DMS153 treated with DMSO at 0.1 percent for 48 hours (cell line): ENCODE measurements around the gene PAGE2B.
A peak's percentile ranks its signal among the peaks of the same experiment; 100 is the strongest.
"Not testable (repeated sequence)": the region's sequence is repeated elsewhere in the genome, so short reads cannot be mapped to it uniquely, and the experiment has no call there.

Experiments
- DNase-seq: peaks from one replicate; lab custom pipeline; 2025; ENCODE audit not compliant: unreplicated experiment; lab: John Stamatoyannopoulos, UW

The PAGE2B gene

DNA sequence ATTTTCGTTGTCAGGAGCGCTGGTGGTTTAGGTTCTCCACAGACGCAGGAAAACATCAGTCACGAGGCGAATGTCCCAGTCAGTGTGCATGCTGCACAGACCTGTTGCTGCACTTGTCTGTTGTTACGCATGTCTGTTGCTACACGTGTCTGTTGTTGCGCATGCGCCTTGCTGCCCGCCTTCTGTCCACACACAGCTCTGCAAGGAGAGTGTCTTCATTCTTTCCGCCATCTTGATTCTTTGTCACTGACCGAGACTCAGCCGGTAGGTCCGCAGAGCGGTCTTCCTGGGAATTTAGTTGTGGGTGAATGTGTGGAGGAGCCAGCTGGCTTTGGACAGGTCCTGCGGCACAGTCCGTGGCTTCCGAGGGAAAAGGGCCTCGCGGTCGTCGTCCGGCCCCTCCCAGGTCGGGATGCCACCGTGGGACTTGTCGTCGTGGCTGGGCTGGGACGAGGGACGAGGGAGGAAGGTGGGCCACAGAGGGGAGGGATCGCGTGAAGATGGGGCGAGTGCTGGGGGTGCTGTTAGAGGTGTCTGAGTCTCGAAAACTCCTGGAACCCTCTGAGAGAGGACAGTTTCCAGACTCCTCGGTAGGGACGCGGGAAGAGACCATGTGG is at the start of gene PAGE2B:
Gene PAGE2B (plus strand): TSS at position 180 of the 617 bp plus-strand sequence. CDS start 1,012 bp downstream, outside the sequence.
- DNase-seq: no peak

GRCh38 chrX:55026143-55026542 is 48.7 kb upstream of the PAGE2B start:
- DNase-seq: no peak

DNA sequence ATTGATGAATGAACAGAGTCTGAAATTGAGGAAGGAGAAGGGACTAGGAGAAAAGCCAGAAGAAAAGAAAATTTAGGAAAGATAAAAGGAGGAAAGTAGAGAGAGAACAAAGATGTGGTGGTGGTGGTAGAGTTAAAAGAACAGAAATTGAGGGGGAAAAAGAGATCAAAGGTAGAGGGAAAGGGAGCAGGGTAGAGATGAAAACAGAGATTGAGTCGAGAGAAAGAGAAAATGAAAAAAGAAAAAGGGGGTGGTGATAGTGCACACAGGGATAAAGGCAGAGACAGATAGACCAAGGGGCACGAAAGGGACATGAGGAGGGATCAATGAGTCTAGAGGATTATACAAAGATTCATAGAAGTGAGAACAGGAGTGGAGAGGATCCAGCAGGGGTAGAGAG is 48.0 kb upstream of the PAGE2B start:
- DNase-seq: no peak

DNA sequence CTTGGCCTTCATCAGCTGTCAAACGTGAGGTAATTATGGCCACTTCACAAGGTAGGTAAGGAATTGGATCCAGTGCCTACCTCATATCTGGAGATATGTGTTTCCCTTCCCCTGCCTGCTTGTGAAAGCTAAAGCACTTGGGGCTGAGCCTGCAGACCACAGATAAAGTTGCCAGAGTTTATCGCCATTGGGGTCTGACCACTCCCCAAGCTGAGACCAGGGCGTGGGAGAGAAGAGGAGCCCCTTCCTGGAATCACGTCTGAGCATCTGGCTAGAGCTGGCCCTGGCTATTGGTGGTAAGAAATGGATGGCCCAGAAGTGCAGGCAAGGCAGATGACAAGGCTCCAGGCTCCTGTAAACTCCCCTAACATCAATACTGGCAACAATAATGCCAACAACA is 46.8 kb upstream of the PAGE2B start:
- DNase-seq: no peak

GRCh38 chrX:55028611-55029010 is 46.2 kb upstream of the PAGE2B start:
- no peak for DNase-seq

- no peak for DNase-seq
Measured at GRCh38 chrX:55029291-55029690, 45.5 kb upstream of the PAGE2B start.

GRCh38 chrX:55030271-55031205 is 44.3 kb upstream of the PAGE2B start, which contains the start of gene ALAS2:
Gene ALAS2, minus strand, starts transcription at chrX:55030977. Its CDS starts 4,977 bp downstream, at chrX:55026000.
- DNase-seq: no peak

GRCh38 chrX:55033429-55033828 is 41.4 kb upstream of the PAGE2B start:
- no peak for DNase-seq

DNA sequence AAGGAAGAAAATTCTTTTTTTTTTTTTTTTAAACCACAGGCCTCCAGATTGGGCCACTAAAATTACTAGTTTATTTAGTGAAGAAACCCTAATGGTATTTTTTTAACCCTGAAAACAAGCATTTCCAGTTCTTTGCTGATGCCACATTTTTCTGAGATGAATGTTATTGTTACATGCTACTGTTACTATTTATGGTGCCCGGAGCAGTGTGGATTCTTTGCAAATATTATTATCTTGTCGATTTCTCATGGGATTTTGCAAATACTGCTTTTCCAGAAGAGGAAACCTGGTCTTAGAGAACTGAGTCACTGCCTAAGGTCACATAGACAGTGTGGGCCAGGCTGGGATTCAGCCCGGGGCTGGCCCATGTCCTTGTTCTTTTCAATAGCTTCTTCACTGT is 35.4 kb upstream of the PAGE2B start:
- DNase-seq: no peak

DNA sequence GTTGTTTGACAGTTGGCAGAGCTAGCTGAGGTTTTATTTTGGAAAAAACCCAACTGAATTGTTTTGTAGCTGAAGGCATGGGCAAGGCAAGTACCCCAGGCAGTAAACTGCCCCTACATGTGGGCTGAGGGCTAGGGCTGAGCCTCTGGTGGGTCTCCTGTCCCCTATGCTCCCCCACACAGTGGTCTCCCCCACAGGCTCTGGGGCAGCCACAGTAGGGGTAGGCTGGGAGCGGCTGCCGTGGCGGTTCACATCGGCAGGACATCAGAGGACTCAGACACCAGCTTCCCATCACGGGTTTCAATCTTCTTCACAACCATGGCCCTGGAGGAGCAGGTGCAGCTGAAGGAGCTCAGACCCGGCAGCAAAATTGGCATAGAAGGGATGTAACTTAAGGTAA is 33.3 kb upstream of the PAGE2B start:
- DNase-seq: no peak

DNA sequence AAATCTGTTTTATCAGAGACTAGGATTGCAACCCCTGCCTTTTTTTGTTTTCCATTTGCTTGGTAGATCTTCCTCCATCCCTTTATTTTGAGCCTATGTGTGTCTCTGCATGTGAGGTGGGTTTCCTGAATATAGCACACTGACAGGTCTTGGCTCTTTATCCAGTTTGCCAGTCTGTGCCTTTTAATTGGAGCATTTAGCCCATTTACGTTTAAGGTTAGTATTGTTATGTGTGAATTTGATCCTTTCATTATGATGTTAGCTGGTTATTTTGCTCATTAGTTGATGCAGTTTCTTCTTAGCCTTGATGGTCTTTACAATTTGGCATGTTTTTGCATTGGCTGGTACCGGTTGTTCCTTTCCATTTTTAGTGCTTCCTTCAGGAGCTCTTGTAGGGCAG is 24.2 kb upstream of the PAGE2B start:
- not testable (repeated sequence) for DNase-seq

GRCh38 chrX:55056820-55057674 is 17.8 kb upstream of the PAGE2B start:
- DNase-seq: no peak

DNA sequence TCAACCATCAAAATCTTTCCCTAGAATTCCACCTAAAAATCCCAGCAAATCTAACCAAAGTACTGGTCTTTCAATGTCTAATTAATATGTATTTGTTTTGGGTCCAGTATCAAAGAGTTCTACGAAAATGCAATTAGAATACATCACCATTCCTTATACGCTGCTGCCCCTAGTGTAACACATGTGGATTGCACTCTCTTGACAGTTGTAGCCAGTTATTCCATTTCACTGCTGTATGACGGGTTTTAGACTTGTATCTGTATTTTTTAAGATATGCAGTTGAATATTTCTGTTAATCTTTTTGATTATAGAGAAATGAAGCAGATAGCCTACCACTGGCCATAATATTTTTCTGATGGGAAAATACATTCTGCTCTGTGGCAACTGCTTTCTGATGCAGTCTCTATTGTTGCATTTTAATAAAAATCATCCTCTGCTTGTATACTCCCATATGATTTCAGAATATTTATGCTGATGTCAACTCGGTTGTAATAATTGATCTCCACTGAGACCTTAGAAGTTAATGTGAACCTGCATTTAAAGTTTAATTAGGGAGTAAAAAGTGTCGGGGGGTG is 17.1 kb upstream of the PAGE2B start:
- DNase-seq: peak; percentile 39

- DNase-seq: not testable (repeated sequence)
Measured at GRCh38 chrX:55067180-55067579, 7.7 kb upstream of the PAGE2B start.

- no peak for DNase-seq
Measured at GRCh38 chrX:55072286-55072685, 2.5 kb upstream of the PAGE2B start.

DNA sequence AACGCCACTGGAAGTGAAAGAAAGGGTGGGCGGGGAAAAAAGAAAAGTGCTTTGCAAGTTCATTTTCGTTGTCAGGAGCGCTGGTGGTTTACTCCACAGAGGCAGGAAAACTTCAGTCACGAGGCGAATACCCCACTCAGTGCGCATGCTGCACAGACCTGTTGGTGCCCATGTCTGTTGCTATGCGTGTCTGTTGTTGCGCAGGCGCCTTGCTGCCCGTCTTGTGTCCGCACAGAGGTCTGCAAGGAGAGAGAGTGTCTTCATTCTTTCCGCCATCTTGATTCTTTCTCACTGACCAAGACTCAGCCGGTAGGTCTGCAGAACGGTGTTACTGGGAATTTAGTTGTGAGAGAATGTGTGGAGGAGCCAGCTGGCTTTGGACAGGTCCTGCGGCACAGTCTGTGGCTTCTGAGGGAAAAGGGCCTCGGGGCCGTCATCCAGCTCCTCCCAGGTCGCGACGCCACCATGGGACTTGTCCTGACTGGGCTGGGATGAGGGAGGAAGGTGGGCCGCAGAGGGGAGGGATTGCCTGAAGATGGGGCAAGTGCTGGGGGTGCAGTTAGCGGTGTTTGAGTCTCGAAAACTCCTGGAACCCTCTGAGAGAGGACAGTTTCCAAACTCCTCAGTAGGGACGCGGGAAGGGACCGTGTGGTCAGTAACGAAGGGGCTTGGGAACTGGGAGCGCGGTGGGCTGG is 14.1 kb downstream of the PAGE2B start, which contains the start of gene PAGE2:
Gene PAGE2 (plus strand): TSS at position 224 of the 695 bp plus-strand sequence. CDS start 1,003 bp downstream, outside the sequence.
- DNase-seq: no peak

GRCh38 chrX:55098691-55099090 is 23.9 kb downstream of the PAGE2B start:
- DNase-seq: no peak

- no peak for DNase-seq
Measured at GRCh38 chrX:55099162-55099561, 24.3 kb downstream of the PAGE2B start.

DNA sequence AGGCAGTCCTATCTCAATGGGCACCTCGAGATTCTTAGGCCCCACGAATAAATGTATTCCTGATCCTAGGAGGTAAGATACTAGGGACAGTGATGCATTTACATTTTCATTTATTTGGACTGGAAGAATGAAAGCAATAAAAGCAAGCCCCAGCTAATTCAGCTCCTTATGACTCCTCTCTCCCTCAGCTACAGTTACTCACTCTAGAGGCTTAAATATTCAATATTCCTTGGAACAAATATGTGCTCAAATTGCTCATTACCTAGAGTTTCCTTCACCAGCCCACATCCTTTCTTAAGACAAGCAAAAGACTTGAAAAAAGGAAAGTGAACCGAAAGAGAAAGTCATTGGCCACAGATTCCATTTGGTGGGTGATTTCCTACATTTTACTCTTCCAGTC is 27.9 kb downstream of the PAGE2B start:
- DNase-seq: no peak

- DNase-seq: no peak
Measured at GRCh38 chrX:55107262-55107661, 32.4 kb downstream of the PAGE2B start.
